ENCODE results near the gene PPP3R1.

- TF ChIP-seq CTCF (IDR thresholded peaks at IDR 0.05 in 2 of 3, conservative IDR thresholded peaks at IDR 0.05 in 1 of 3; ENCODE audit: control insufficient read depth in 2 of 3, extremely low read depth in 1 of 3, insufficient read depth in 1 of 3, low read depth in 3 of 3, low read length in 3 of 3), result no peak
- TF ChIP-seq, protein P1, sequence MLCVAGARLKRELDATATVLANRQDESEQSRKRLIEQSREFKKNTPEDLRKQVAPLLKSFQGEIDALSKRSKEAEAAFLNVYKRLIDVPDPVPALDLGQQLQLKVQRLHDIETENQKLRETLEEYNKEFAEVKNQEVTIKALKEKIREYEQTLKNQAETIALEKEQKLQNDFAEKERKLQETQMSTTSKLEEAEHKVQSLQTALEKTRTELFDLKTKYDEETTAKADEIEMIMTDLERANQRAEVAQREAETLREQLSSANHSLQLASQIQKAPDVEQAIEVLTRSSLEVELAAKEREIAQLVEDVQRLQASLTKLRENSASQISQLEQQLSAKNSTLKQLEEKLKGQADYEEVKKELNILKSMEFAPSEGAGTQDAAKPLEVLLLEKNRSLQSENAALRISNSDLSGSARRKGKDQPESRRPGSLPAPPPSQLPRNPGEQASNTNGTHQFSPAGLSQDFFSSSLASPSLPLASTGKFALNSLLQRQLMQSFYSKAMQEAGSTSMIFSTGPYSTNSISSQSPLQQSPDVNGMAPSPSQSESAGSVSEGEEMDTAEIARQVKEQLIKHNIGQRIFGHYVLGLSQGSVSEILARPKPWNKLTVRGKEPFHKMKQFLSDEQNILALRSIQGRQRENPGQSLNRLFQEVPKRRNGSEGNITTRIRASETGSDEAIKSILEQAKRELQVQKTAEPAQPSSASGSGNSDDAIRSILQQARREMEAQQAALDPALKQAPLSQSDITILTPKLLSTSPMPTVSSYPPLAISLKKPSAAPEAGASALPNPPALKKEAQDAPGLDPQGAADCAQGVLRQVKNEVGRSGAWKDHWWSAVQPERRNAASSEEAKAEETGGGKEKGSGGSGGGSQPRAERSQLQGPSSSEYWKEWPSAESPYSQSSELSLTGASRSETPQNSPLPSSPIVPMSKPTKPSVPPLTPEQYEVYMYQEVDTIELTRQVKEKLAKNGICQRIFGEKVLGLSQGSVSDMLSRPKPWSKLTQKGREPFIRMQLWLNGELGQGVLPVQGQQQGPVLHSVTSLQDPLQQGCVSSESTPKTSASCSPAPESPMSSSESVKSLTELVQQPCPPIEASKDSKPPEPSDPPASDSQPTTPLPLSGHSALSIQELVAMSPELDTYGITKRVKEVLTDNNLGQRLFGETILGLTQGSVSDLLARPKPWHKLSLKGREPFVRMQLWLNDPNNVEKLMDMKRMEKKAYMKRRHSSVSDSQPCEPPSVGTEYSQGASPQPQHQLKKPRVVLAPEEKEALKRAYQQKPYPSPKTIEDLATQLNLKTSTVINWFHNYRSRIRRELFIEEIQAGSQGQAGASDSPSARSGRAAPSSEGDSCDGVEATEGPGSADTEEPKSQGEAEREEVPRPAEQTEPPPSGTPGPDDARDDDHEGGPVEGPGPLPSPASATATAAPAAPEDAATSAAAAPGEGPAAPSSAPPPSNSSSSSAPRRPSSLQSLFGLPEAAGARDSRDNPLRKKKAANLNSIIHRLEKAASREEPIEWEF (IDR thresholded peaks at IDR 0.05; ENCODE audit: insufficient replicate concordance, low read depth, low read length), result no peak
- no peak for TF ChIP-seq RAD21 (IDR thresholded peaks at IDR 0.05; ENCODE audit: insufficient read depth, low read depth, low read length)
- TF ChIP-seq BCL3 (IDR thresholded peaks at IDR 0.05; ENCODE audit: borderline replicate concordance, insufficient read depth, low read depth, low read length, poor library complexity, severe bottlenecking), result no peak
- TF ChIP-seq ZNF274 (IDR thresholded peaks at IDR 0.05; ENCODE audit: insufficient read depth, insufficient read length), result no peak
- no peak for TF ChIP-seq NR2C1 (IDR thresholded peaks at IDR 0.05)
- no peak for TF ChIP-seq REST (IDR thresholded peaks at IDR 0.05; ENCODE audit: low read depth, low read length)
- no peak for TF ChIP-seq YBX1 (IDR thresholded peaks at IDR 0.05)
Measured at GRCh38 chr2:68279691-68280090, 27.4 kb upstream of the PPP3R1 start.

Measured in GM12878 (cell line).